Adrenal gland (tissue), 5 donors: ENCODE measurements around the gene APBB1.

Source experiments
- CTCF ChIP-seq, 6 experiments: fragments of 450-650 bp in 4 of 6; fragments of 200-600 bp in 2 of 6; sonication (generic) in 1 of 6; IDR thresholded peaks; 1 replicate in 5 of 6; 2 replicates in 1 of 6; pipeline versions ENCODE4 v1.5.1 to v1.8.0; 2016 to 2021; ENCODE audit warnings: antibody characterized with exemption in 6 of 6, mild to moderate bottlenecking in 2 of 6, moderate library complexity in 1 of 6
- POLR2A ChIP-seq, 2 donors: fragments of 450-650 bp; IDR thresholded peaks; one replicate each; pipeline ENCODE4 v1.6.1; 2017; ENCODE audit warnings: antibody characterized with exemption in 2 of 2, mild to moderate bottlenecking in 2 of 2, moderate library complexity in 1 of 2
- donor health status: DM: no; HTN: no; CAD: no.

DNA sequence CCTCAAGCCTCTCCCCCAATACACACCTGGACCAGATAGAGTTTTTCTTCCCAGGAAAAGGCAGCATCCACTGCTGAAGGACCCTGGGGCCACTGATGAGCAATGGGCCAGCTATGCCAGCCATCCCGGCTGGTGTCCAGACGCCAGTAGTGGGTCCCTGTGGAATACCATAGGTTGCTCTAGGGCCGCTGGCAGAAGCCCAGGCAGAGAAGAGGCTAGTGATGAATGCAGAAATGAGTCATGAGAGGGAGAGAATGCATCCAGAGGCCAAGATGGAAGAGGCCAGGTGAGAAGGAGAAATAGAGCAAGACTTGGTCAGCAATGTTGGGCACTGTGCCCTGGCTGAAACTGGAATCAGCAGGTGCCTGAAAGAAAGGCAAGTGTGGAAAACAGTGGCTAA is 13.0 kb upstream of the APBB1 start:
- TF ChIP-seq CTCF (IDR thresholded peaks at IDR 0.05) (no peak), POLR2A (IDR thresholded peaks at IDR 0.05) (no peak)
